WTC11 (cell line): ENCODE results near the gene TMEM18. TPM values are rescaled to one million over a fixed set of nuclear protein-coding genes. Genes with fewer than 3 reads are reported as not detected.

ENCODE experiments used
- ESRRA ChIP-seq: sonication (generic); formaldehyde crosslinking; IDR thresholded peaks from 2 replicates; pipeline ENCODE4 v1.8.1; 2022; ENCODE audit warnings: mild to moderate bottlenecking, missing genetic modification reagents, borderline replicate concordance
- FOXJ3 ChIP-seq: sonication (generic); formaldehyde crosslinking; IDR thresholded peaks from 2 replicates; pipeline ENCODE4 v1.9.0; 2021; ENCODE audit warnings: missing genetic modification reagents, mild to moderate bottlenecking, borderline replicate concordance
- HMGA2 ChIP-seq: fragments of 250-450 bp; sonication (Bioruptor Pico); IDR thresholded peaks from 2 replicates; pipeline ENCODE4 v1.4.0; 2021; ENCODE audit warnings: mild to moderate bottlenecking, moderate library complexity
- NFATC4 ChIP-seq: fragments of 250-450 bp; sonication (Bioruptor Pico); IDR thresholded peaks from 2 replicates; pipeline ENCODE4 v1.9.0; 2021; ENCODE audit warnings: mild to moderate bottlenecking
- RORB ChIP-seq: fragments of 250-450 bp; sonication (Bioruptor Pico); IDR thresholded peaks from 2 replicates; pipeline ENCODE4 v1.9.0; 2021; ENCODE audit warnings: mild to moderate bottlenecking
- SMAD4 ChIP-seq: sonication (generic); formaldehyde crosslinking; IDR thresholded peaks from 2 replicates; pipeline ENCODE4 v1.8.0; 2022; ENCODE audit warnings: mild to moderate bottlenecking, missing genetic modification reagents
- SP1 ChIP-seq: sonication (generic); formaldehyde crosslinking; conservative IDR thresholded peaks from 2 replicates; pipeline ENCODE4 v1.8.1; 2022; ENCODE audit warnings: missing genetic modification reagents
- TEAD4 ChIP-seq: sonication (generic); formaldehyde crosslinking; IDR thresholded peaks from 2 replicates; pipeline ENCODE4 v1.8.0; 2022; ENCODE audit warnings: mild to moderate bottlenecking, missing genetic modification reagents
- TP53 ChIP-seq: sonication (generic); formaldehyde crosslinking; IDR thresholded peaks from 2 replicates; pipeline ENCODE4 v1.8.1; 2023; ENCODE audit warnings: mild to moderate bottlenecking, missing genetic modification reagents
- ZNF317 ChIP-seq: sonication (generic); formaldehyde crosslinking; IDR thresholded peaks from 2 replicates; pipeline ENCODE4 v1.8.1; 2023; ENCODE audit warnings: low read depth, mild to moderate bottlenecking, moderate library complexity, missing genetic modification reagents, borderline replicate concordance
- ZNF671 ChIP-seq: fragments of 250-450 bp; sonication (Bioruptor Pico); IDR thresholded peaks from 2 replicates; pipeline ENCODE4 v1.8.0; 2021; ENCODE audit warnings: mild to moderate bottlenecking
- total RNA-seq: library from RNA; stranded (reverse); gene quantifications from 3 replicates; pipeline ENCODE4 v1.2.3, GENCODE V29; 2021
- TF ChIP-seq, protein P1 (sequence below): fragments of 250-450 bp; sonication (Bioruptor Pico); IDR thresholded peaks from 2 replicates; pipeline ENCODE4 v1.9.0; 2021; ENCODE audit warnings: mild to moderate bottlenecking, borderline replicate concordance
- TF ChIP-seq, protein P2 (sequence below): fragments of 250-450 bp; sonication (Bioruptor Pico); conservative IDR thresholded peaks from 2 replicates; pipeline ENCODE4 v1.9.0; 2021; ENCODE audit warnings: mild to moderate bottlenecking
- TF ChIP-seq, protein P3 (sequence below): sonication (generic); formaldehyde crosslinking; IDR thresholded peaks from 2 replicates; pipeline ENCODE4 v1.8.0; 2022; ENCODE audit warnings: mild to moderate bottlenecking, missing genetic modification reagents
- TF ChIP-seq, protein P4 (sequence below): fragments of 250-450 bp; sonication (Bioruptor Pico); IDR thresholded peaks from 2 replicates; pipeline ENCODE4 v2.1.2; 2022; ENCODE audit warnings: mild to moderate bottlenecking, moderate library complexity
- TF ChIP-seq, protein P5 (sequence below): sonication (generic); formaldehyde crosslinking; IDR thresholded peaks from 2 replicates; pipeline ENCODE4 v1.8.1; 2022; ENCODE audit warnings: low read depth, mild to moderate bottlenecking, moderate library complexity, missing genetic modification reagents, borderline replicate concordance
- TF ChIP-seq, protein P6 (sequence below): sonication (generic); formaldehyde crosslinking; IDR thresholded peaks from 2 replicates; pipeline ENCODE4 v1.8.1; 2023; ENCODE audit warnings: mild to moderate bottlenecking, missing genetic modification reagents, moderate library complexity
- TF ChIP-seq, protein P7 (sequence below): sonication (generic); formaldehyde crosslinking; IDR thresholded peaks from 2 replicates; pipeline ENCODE4 v1.8.0; 2023; ENCODE audit warnings: mild to moderate bottlenecking, missing genetic modification reagents
- TF ChIP-seq, protein P8 (sequence below): fragments of 250-450 bp; sonication (Bioruptor Pico); IDR thresholded peaks from 2 replicates; pipeline ENCODE4 v1.9.0; 2021; ENCODE audit warnings: mild to moderate bottlenecking
- TF ChIP-seq, protein P9 (sequence below): sonication (generic); formaldehyde crosslinking; IDR thresholded peaks from 2 replicates; pipeline ENCODE4 v1.8.0; 2022; ENCODE audit warnings: mild to moderate bottlenecking, missing genetic modification reagents
- TF ChIP-seq, protein P10 (sequence below): sonication (generic); formaldehyde crosslinking; IDR thresholded peaks from 2 replicates; pipeline ENCODE4 v1.8.1; 2022; ENCODE audit warnings: mild to moderate bottlenecking, moderate library complexity, missing genetic modification reagents

Gene TMEM18
- total RNA-seq, 1 experiment from 2014 or later = 24.0 TPM

DNA sequence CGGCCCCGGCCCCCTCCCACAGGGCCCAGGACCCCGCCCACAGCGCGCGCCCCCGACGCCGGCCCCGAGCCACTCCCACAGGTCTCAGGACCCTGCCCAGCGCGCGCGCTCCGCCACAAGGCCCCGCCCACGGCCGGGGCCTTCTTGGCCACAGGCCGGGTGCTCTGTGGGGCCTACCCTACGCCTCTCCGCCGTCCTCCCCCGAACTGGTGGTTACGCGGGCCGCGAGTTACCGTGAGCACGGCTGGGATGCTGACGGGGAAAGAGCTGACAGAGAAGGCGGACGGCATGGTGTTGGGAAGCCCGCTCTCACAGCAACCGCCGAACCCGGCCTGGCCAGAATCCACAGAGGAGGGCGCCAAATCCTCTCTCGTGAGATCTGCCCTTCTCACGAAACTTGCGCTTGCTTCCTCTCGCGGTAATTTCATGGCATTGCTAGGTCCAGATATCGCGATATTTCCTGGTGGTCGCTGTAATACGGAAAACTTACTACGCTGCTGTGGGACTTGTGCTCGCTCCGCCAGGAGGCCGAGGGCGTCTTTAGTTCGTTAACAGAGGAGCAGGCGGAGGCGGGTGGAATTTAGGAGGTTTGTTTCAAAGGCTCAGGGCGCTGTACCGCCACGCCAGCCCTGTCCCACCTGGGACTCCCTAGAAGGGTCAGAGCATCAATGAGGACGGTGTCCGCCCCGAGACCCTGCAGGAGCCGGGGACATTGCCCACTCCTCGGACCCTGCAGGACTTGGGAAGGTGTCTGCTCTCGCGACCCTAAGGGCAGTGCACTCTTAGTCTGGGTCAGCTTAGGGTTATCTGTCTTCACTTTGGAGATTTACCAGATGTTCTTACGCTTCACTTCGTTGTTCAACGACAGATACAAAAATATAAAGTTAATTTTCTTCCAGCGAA is at the start of gene TMEM18 (continued):
- TF ChIP-seq NFATC4 (CRISPR knock-in tag) (no peak), TP53 (no peak), HMGA2 (CRISPR knock-in tag) (no peak), FOXJ3 (CRISPR knock-in tag) (no peak), RORB (CRISPR knock-in tag) (no peak), TEAD4 (CRISPR knock-in tag) (peak; percentile 64; the same call in 1 of the 2 replicates), ZNF671 (CRISPR knock-in tag) (peak; percentile 34; the same call in 1 of the 2 replicates), SP1 (CRISPR knock-in tag) (peak; percentile 87; the same call in 1 of the 2 replicates), SMAD4 (CRISPR knock-in tag) (no peak), ZNF317 (CRISPR knock-in tag) (no peak), ESRRA (CRISPR knock-in tag) (peak; percentile 71; the same call in 1 of the 2 replicates)
- TF ChIP-seq, protein P1, sequence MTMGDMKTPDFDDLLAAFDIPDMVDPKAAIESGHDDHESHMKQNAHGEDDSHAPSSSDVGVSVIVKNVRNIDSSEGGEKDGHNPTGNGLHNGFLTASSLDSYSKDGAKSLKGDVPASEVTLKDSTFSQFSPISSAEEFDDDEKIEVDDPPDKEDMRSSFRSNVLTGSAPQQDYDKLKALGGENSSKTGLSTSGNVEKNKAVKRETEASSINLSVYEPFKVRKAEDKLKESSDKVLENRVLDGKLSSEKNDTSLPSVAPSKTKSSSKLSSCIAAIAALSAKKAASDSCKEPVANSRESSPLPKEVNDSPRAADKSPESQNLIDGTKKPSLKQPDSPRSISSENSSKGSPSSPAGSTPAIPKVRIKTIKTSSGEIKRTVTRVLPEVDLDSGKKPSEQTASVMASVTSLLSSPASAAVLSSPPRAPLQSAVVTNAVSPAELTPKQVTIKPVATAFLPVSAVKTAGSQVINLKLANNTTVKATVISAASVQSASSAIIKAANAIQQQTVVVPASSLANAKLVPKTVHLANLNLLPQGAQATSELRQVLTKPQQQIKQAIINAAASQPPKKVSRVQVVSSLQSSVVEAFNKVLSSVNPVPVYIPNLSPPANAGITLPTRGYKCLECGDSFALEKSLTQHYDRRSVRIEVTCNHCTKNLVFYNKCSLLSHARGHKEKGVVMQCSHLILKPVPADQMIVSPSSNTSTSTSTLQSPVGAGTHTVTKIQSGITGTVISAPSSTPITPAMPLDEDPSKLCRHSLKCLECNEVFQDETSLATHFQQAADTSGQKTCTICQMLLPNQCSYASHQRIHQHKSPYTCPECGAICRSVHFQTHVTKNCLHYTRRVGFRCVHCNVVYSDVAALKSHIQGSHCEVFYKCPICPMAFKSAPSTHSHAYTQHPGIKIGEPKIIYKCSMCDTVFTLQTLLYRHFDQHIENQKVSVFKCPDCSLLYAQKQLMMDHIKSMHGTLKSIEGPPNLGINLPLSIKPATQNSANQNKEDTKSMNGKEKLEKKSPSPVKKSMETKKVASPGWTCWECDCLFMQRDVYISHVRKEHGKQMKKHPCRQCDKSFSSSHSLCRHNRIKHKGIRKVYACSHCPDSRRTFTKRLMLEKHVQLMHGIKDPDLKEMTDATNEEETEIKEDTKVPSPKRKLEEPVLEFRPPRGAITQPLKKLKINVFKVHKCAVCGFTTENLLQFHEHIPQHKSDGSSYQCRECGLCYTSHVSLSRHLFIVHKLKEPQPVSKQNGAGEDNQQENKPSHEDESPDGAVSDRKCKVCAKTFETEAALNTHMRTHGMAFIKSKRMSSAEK (CRISPR knock-in tag) = no peak
- TF ChIP-seq, protein P2, sequence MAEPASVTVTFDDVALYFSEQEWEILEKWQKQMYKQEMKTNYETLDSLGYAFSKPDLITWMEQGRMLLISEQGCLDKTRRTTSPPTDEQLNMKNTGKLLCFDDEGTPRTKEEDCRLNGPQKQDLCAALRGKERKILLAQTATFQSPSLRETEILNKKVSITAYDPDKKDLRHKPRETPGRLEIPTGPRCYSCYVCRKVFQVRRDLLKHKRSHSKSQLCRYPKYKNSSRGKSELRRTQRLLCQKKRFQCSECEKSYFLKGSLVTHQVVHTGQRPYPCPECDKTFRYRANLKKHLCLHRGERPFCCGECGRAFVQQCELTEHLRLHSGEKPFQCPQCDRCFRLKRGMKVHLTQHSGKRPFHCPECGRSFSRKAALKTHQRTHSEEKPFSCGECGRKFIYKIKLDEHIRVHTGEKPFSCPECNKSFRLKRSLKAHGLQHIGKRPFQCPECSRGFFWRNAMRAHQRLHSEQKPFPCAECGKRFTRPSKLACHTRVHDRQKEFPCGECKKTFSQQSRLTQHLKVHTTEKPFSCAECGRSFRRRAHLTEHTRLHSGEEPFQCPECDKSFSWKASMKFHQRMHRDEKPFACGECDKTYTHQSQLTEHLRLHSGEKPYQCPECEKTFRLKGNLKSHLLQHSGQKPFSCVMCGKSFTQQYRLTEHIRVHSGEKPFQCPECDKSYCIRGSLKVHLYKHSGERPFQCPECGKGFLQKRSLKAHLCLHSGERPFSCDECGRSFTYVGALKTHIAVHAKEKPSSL (CRISPR knock-in tag) = no peak
- TF ChIP-seq, protein P3, sequence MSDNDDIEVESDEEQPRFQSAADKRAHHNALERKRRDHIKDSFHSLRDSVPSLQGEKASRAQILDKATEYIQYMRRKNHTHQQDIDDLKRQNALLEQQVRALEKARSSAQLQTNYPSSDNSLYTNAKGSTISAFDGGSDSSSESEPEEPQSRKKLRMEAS (CRISPR knock-in tag) = peak; percentile 81; the same call in 1 of the 2 replicates
- TF ChIP-seq, protein P4, sequence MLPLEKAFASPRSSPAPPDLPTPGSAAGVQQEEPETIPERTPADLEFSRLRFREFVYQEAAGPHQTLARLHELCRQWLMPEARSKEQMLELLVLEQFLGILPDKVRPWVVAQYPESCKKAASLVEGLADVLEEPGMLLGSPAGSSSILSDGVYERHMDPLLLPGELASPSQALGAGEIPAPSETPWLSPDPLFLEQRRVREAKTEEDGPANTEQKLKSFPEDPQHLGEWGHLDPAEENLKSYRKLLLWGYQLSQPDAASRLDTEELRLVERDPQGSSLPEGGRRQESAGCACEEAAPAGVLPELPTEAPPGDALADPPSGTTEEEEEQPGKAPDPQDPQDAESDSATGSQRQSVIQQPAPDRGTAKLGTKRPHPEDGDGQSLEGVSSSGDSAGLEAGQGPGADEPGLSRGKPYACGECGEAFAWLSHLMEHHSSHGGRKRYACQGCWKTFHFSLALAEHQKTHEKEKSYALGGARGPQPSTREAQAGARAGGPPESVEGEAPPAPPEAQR (CRISPR knock-in tag) = no peak
- TF ChIP-seq, protein P5, sequence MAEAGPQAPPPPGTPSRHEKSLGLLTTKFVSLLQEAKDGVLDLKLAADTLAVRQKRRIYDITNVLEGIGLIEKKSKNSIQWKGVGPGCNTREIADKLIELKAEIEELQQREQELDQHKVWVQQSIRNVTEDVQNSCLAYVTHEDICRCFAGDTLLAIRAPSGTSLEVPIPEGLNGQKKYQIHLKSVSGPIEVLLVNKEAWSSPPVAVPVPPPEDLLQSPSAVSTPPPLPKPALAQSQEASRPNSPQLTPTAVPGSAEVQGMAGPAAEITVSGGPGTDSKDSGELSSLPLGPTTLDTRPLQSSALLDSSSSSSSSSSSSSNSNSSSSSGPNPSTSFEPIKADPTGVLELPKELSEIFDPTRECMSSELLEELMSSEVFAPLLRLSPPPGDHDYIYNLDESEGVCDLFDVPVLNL (CRISPR knock-in tag) = peak; percentile 87; the same call in 1 of the 2 replicates
- TF ChIP-seq, protein P6, sequence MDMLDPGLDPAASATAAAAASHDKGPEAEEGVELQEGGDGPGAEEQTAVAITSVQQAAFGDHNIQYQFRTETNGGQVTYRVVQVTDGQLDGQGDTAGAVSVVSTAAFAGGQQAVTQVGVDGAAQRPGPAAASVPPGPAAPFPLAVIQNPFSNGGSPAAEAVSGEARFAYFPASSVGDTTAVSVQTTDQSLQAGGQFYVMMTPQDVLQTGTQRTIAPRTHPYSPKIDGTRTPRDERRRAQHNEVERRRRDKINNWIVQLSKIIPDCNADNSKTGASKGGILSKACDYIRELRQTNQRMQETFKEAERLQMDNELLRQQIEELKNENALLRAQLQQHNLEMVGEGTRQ (CRISPR knock-in tag) = peak; percentile 32; the same call in 1 of the 2 replicates
- TF ChIP-seq, protein P7, sequence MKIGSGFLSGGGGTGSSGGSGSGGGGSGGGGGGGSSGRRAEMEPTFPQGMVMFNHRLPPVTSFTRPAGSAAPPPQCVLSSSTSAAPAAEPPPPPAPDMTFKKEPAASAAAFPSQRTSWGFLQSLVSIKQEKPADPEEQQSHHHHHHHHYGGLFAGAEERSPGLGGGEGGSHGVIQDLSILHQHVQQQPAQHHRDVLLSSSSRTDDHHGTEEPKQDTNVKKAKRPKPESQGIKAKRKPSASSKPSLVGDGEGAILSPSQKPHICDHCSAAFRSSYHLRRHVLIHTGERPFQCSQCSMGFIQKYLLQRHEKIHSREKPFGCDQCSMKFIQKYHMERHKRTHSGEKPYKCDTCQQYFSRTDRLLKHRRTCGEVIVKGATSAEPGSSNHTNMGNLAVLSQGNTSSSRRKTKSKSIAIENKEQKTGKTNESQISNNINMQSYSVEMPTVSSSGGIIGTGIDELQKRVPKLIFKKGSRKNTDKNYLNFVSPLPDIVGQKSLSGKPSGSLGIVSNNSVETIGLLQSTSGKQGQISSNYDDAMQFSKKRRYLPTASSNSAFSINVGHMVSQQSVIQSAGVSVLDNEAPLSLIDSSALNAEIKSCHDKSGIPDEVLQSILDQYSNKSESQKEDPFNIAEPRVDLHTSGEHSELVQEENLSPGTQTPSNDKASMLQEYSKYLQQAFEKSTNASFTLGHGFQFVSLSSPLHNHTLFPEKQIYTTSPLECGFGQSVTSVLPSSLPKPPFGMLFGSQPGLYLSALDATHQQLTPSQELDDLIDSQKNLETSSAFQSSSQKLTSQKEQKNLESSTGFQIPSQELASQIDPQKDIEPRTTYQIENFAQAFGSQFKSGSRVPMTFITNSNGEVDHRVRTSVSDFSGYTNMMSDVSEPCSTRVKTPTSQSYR (CRISPR knock-in tag) = no peak
- TF ChIP-seq, protein P8, sequence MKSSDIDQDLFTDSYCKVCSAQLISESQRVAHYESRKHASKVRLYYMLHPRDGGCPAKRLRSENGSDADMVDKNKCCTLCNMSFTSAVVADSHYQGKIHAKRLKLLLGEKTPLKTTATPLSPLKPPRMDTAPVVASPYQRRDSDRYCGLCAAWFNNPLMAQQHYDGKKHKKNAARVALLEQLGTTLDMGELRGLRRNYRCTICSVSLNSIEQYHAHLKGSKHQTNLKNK = peak; percentile 77; the same call in 1 of the 2 replicates
- TF ChIP-seq, protein P9, sequence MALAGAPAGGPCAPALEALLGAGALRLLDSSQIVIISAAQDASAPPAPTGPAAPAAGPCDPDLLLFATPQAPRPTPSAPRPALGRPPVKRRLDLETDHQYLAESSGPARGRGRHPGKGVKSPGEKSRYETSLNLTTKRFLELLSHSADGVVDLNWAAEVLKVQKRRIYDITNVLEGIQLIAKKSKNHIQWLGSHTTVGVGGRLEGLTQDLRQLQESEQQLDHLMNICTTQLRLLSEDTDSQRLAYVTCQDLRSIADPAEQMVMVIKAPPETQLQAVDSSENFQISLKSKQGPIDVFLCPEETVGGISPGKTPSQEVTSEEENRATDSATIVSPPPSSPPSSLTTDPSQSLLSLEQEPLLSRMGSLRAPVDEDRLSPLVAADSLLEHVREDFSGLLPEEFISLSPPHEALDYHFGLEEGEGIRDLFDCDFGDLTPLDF (CRISPR knock-in tag) = peak; percentile 40; the same call in 1 of the 2 replicates
- TF ChIP-seq, protein P10, sequence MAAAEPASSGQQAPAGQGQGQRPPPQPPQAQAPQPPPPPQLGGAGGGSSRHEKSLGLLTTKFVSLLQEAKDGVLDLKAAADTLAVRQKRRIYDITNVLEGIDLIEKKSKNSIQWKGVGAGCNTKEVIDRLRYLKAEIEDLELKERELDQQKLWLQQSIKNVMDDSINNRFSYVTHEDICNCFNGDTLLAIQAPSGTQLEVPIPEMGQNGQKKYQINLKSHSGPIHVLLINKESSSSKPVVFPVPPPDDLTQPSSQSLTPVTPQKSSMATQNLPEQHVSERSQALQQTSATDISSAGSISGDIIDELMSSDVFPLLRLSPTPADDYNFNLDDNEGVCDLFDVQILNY (CRISPR knock-in tag) = peak; percentile 98
